IPS-15b (cell line): ENCODE results near the gene VPS37C.

Experiments used
- H3K27me3 ChIP-seq: one replicate; pipeline ENCODE4 v1.6.1; 2013; ENCODE audit warnings: low read length; ENCODE audit not compliant: control insufficient read depth, insufficient read depth
- H3K36me3 ChIP-seq: one replicate; pipeline ENCODE4 v1.6.1; 2013; ENCODE audit warnings: low read length; ENCODE audit not compliant: control insufficient read depth, insufficient read depth
- H3K4me1 ChIP-seq: one replicate; pipeline ENCODE4 v1.6.1; 2013; ENCODE audit warnings: mild to moderate bottlenecking, low read length; ENCODE audit not compliant: control insufficient read depth, insufficient read depth
- H3K4me3 ChIP-seq: one replicate; pipeline ENCODE4 v1.5.1; 2013; ENCODE audit warnings: low read depth, low read length
- H3K9ac ChIP-seq: one replicate; pipeline ENCODE4 v1.6.1; 2013; ENCODE audit warnings: low read depth, mild to moderate bottlenecking, low read length
- H3K9me3 ChIP-seq: one replicate; pipeline ENCODE4 v1.6.1; 2013; ENCODE audit warnings: mild to moderate bottlenecking, low read length; ENCODE audit not compliant: control insufficient read depth, insufficient read depth

Gene VPS37C

DNA sequence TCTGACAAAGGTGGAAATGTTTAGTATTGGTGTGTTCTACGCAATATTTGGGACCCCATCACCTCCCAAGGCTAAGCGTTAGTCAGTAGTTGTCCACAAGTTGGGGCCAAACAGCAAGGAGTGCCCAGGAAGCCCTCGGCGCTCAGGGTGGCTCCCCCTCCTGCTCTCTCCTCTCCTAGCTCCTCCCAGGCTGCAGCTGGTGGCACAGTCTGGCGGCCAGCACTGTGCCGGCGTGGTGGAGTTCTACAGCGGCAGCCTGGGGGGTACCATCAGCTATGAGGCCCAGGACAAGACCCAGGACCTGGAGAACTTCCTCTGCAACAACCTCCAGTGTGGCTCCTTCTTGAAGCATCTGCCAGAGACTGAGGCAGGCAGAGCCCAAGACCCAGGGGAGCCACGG is 42.2 kb downstream of the VPS37C start:
- Histone ChIP-seq H3K9me3 (no peaks in the 10 kb centered on the region), H3K27me3 (no peaks in the 10 kb centered on the region), H3K9ac (peak overlapping the region; percentile 12), H3K4me1 (no peaks in the 10 kb centered on the region), H3K36me3 (no peaks in the 10 kb centered on the region), H3K4me3 (no peak overlapping the region)

DNA sequence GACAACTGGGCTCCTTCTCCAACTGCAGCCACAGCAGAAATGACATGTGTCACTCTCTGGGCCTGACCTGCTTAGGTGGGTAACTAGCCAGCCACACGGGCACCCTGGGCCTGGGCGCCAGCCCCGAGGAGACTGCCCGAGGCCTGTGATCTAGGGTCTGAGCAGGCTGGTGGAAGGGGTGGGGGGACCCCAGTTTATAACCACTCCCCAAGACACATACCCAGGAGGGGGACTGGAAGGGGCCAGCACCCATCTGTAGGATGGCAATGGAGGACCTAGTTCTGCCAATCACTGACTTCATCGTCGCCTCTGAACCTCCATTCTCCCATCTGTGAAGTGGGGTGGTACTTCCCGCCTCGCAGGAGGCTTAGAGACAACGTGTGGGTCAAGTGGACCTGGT is 42.8 kb downstream of the VPS37C start:
- Histone ChIP-seq H3K4me1 (no peaks in the 10 kb centered on the region), H3K9ac (no peak overlapping the region)

DNA sequence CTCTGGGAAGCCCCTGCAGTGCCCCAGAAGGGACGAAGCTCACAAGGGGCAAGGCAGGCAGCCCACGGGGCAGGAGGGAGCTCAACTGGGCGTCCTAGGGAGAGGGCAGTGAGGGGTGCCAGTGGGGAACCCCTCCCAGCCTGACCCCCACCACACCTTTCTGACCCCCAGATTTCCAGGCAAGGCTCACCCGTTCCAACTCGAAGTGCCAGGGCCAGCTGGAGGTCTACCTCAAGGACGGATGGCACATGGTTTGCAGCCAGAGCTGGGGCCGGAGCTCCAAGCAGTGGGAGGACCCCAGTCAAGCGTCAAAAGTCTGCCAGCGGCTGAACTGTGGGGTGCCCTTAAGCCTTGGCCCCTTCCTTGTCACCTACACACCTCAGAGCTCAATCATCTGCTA is 43.2 kb downstream of the VPS37C start:
- Histone ChIP-seq H3K9me3 (no peaks in the 10 kb centered on the region), H3K4me1 (no peaks in the 10 kb centered on the region), H3K36me3 (no peaks in the 10 kb centered on the region), H3K27me3 (no peaks in the 10 kb centered on the region), H3K4me3 (no peak overlapping the region), H3K9ac (no peak overlapping the region)

More for the DNA sequence above, 42.8 kb downstream of the VPS37C start:
- Histone ChIP-seq H3K36me3 (no peaks in the 10 kb centered on the region), H3K27me3 (no peaks in the 10 kb centered on the region), H3K9me3 (no peaks in the 10 kb centered on the region), H3K4me3 (no peak overlapping the region)

DNA sequence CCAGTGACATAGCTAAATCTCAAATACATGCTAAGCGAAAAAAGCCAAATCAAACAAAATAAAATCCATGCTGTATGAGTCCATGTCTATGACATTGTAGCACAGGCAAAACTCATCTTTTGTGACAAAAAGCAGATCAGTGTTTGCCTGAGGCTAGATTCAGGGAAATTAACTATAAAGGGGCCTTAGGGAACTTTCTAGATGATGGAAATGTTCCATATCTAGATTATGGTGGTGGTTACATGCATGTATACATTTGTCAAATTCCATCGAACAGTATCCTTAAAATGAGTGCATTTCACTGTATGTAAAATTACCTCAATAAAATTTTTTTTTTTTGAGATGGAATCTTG is 44.1 kb downstream of the VPS37C start:
- no peak overlapping the region for H3K4me3 ChIP-seq
- no peaks in the 10 kb centered on the region for H3K4me1 ChIP-seq
- H3K27me3 ChIP-seq = no peaks in the 10 kb centered on the region
- H3K9ac ChIP-seq = no peak overlapping the region
- H3K9me3 ChIP-seq = no peaks in the 10 kb centered on the region
- H3K36me3 ChIP-seq = no peaks in the 10 kb centered on the region

DNA sequence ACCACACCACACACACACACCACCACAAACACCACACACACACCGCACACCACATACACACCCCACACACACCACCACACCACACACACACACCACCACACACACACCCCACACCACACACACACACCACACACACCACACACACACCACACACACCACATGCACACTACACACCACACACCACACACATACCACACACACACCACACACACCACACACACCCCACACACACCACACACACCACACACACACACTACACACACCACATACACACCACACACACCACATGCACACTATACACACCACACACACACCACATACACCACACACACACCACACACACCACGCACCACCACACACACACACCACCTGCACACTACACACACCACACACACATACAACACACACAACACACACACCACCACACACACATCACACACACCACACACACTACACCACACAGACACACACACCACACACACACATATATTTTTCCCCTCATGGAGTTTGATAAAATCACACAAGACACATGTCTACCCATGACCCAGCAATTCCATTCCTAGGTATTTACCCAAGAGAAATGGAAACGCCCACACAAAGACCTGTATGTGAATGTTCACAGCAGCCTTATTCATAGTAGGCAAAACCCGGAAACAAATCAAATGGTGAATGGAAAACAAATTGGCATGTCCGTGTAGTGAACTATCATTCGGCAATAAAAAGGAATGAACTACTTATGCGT is 44.6 kb downstream of the VPS37C start:
- Histone ChIP-seq H3K27me3 (no peaks in the 10 kb centered on the region), H3K4me3 (no peak overlapping the region)

DNA sequence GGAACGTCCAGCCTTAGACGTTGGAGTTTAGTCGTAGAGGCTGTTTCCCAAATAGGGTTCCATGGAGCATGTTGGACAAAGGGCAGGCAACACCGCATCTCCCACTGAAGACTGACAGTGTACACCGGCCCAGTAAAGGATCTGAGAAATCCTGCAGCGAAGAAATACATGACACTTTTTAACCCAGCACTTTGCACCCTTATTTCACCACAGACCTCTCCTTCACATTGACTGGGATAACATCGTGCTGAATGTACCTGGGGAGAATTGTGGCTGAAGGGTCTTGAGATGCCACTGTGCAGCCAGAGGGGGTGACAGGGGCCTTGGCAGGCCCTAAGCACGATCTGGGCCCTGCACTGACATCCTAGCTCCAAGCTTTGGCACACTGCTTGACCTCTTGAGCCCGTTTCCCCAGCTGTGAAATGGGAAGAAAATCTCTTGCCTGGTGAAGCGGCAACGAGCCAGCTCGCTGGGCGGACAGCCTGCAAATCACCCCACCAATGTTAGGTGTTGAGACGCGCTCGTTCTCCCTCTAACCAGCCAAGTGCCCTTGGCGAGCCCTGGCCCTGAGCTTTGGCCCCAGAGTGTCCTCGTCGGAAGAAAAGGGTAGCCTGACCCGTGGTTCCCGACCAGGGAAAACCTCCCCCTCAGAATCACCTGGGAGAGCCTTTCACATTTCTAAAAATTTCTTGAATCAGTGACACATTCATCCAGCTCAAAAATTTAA is 45.6 kb downstream of the VPS37C start:
- Histone ChIP-seq H3K9ac (no peak overlapping the region), H3K4me1 (no peaks in the 10 kb centered on the region), H3K9me3 (no peaks in the 10 kb centered on the region), H3K36me3 (no peaks in the 10 kb centered on the region), H3K27me3 (no peaks in the 10 kb centered on the region), H3K4me3 (no peak overlapping the region)

More for the DNA sequence above, 44.6 kb downstream of the VPS37C start:
- no peak overlapping the region for H3K9ac ChIP-seq
- H3K9me3 ChIP-seq = no peaks in the 10 kb centered on the region
- H3K36me3 ChIP-seq = no peaks in the 10 kb centered on the region
- no peaks in the 10 kb centered on the region for H3K4me1 ChIP-seq

DNA sequence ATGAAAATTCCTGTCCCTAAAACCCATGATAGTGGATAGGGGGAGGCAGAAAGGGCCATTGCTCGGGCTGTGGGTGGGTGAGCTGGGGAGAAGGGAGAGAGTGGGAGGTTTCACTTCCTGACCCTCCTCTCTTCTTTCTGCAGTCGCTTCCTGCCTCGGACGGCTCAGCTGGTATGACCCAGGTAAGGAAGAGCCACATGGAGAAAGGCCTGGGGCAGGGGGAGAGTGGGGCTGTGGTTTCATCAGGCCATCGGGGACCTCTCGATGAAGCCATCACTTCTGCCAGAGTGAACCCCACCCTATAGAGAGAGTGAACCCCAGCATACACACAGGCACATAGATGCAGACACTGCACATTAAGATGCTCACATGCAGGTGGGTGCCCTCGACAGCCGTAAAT is 46.3 kb downstream of the VPS37C start:
- Histone ChIP-seq H3K9me3 (no peaks in the 10 kb centered on the region), H3K4me1 (no peaks in the 10 kb centered on the region), H3K4me3 (no peak overlapping the region), H3K36me3 (no peaks in the 10 kb centered on the region), H3K27me3 (no peaks in the 10 kb centered on the region), H3K9ac (no peak overlapping the region)

DNA sequence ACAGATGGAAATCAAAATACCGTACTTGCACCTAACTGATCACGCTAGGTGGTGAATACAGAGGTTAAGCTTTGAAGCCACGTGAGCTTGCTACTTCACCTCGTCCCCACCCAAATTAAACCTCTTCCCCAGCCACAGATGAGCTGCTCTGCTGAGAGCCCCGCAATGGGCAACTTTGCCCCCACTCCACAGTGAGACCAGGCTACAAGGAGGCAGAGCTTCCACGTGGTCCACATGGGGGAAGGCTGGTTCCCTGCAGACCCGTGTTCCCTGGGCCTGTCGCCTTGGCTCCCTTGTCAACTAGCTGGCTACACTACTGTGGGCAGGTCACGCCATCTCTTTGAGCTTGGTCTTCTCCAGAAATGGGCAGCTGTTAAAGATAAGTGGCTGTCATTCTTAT is 48.0 kb downstream of the VPS37C start:
- no peaks in the 10 kb centered on the region for H3K27me3 ChIP-seq
- no peak overlapping the region for H3K4me3 ChIP-seq
- H3K9me3 ChIP-seq = no peaks in the 10 kb centered on the region
- H3K36me3 ChIP-seq = no peaks in the 10 kb centered on the region
- H3K4me1 ChIP-seq = no peaks in the 10 kb centered on the region
- H3K9ac ChIP-seq = no peak overlapping the region

DNA sequence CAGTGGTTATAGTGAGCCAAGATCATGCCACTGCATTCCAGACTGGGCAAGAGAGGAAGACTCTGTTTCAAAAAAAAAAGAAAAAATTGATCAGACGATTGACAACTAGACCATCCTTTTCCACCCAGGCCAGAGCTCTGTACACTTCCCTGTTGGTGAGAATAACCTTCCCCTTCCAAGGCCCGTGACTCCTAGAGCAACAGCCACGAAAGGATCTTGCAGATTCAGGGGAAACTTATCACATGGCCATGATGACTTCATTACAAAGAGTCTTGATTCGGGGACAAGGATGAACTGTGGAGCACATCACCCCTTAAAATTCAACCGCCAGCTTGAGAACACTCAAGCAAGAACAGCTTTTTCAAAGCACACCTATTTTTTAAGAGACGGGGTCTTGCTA is 48.7 kb downstream of the VPS37C start:
- Histone ChIP-seq H3K4me1 (no peaks in the 10 kb centered on the region), H3K9ac (no peak overlapping the region), H3K27me3 (no peaks in the 10 kb centered on the region), H3K36me3 (no peaks in the 10 kb centered on the region), H3K9me3 (no peaks in the 10 kb centered on the region), H3K4me3 (no peak overlapping the region)

DNA sequence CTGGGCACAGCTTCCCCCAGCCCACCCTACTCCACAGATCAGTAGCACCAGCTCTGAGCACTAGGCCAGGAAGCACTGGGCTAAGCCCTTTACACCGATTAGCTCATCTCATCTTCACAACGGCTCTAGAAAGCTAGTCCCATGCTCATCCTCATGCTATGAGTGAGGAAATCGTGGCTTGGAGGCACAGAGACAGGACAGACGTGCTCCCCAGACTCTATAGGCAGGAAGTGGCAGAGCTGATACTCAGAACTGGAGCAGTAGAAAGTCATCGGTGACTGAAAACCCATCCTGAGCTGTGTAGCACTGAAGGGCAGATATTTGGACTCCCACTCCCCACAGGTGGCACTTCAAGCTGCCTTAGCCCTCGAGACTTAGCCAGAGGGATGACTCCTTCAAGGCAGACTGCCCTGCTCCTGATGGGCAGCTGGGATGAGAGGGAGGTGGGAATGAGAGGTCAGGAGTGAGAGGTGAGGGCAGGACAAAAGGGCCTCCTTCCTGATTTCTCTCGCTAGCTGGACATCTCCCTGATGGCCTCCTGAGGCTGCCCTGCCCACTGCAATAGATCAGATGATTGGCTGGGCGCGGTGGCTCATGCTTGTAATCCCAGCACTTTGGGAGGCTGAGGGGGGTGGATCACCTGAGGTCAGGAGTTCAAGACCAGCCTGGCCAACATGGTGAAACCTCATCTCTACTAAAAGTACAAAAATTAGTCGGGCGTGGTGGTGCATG is 49.3 kb downstream of the VPS37C start:
- H3K36me3 ChIP-seq = no peaks in the 10 kb centered on the region
- no peak overlapping the region for H3K9ac ChIP-seq
- no peak overlapping the region for H3K4me3 ChIP-seq
- H3K9me3 ChIP-seq = no peaks in the 10 kb centered on the region
- H3K4me1 ChIP-seq = no peaks in the 10 kb centered on the region
- no peaks in the 10 kb centered on the region for H3K27me3 ChIP-seq

DNA sequence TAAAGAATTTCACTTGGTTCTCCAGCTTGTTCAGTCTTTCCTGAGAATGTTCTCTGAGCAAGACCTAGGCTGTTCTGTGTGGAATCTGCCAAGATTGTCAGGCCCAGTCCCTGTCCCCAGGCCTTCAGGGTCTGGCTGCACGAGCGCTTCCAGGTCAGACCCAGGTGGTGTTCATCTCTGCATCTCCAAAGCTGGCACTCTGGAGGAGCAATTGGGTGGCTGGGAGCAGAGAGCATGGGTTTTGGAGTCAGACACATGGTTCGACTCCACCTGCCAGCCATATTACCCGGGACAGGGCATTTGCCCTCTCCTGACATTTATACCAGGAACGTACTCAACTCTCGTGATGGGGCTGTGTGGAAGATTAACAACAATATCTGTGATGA is 50.2 kb downstream of the VPS37C start:
- no peaks in the 10 kb centered on the region for H3K27me3 ChIP-seq
- H3K36me3 ChIP-seq = no peaks in the 10 kb centered on the region
- no peak overlapping the region for H3K9ac ChIP-seq
- H3K9me3 ChIP-seq = no peaks in the 10 kb centered on the region
- H3K4me3 ChIP-seq = no peak overlapping the region
- H3K4me1 ChIP-seq = no peaks in the 10 kb centered on the region
